GM19043 (cell line): ENCODE results near the gene PKNOX2.
A peak's percentile ranks its signal among the peaks of the same experiment; 100 is the strongest.

Source experiments
- ATAC-seq: cut with Tn5 transposase; IDR thresholded peaks from one replicate; pipeline ENCODE4 v1.9.1; 2021; ENCODE audit warnings: low read depth; ENCODE audit not compliant: unreplicated experiment

The PKNOX2 gene

DNA sequence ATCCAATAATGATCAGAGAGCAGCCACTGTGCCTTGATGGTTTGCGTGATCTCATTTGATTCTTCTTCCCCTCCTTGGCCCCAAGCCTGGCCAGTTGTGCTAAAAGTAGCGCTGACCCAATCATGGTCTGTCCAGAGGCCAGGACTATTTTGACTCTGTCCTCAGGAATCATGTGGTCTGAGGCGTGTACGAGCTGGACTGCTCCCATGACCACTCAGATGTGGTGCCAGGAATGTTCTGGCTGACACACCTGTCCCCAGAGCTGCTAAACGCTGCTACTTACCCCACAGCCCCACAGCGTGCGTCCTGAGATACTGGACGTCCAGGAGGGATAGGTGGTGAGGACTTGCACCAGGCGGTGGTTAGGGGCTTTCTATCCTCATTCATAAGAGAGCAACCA, 261.1 kb downstream of the PKNOX2 start:
- ATAC-seq, result no peak

DNA sequence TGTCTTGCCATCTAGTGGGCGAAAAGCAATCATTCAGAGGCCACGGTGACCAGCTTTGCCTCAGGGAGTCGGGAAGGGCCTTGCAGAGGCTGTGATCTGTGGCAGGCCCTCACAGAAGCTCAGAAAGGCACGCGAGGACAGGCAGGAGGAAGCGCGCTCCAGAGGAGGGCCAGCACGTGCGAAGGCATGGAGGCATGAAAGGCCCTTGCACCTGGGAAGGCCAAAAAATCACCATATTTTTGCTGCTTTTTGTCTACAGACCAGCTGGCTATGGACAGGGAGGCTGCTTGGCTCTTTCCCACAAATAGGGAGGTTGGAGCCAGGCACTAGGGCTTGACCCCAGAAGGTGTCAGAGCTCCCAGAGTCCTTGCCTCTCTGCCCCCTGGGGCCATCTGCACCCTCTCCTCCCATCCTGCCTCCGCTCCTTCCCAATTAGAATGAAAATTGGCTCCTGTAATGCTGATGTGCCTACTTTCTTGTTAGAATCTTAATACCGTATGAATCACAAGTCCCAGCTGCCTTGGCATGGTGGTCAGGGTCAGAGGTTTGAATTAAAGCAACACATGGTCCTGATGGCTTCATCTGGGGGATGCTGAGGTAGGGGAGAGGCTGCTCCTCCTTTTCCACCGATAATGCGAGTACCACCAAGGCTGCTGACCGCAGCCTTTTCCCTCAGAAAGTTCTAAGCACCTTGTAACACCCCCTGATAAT, 262.4 kb downstream of the PKNOX2 start:
- no peak for ATAC-seq

DNA sequence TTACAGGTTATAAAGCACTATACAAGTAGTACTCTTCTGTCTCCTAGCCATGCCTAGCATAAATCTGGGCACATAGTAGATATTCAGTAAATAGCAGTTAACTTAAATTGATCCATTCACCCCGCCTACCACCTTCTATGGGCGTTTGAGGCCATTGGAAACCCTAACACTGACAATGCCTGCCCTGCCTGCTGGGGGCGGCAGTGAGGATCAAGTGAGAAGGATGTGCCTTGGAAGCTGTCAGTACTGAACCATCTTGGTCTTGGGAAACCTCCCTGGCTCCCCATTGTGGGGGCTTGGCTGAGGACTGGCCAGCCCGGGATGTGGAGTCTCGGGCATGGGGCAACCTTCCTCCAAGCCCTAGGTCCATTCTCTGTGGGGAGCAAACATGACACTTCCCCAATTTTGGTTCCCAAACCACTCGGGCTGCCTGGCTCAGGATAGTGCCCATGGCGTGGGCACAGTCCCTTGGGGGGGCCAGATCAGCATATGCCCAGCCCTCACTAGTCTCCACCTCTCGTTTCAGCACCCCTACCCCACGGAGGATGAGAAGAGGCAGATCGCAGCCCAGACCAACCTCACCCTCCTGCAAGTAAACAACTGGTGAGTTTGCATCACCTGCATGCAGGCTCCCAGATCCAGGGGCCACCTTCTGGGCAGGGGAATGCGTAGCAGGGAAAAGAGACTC, 264.1 kb downstream of the PKNOX2 start:
- no peak for ATAC-seq

DNA sequence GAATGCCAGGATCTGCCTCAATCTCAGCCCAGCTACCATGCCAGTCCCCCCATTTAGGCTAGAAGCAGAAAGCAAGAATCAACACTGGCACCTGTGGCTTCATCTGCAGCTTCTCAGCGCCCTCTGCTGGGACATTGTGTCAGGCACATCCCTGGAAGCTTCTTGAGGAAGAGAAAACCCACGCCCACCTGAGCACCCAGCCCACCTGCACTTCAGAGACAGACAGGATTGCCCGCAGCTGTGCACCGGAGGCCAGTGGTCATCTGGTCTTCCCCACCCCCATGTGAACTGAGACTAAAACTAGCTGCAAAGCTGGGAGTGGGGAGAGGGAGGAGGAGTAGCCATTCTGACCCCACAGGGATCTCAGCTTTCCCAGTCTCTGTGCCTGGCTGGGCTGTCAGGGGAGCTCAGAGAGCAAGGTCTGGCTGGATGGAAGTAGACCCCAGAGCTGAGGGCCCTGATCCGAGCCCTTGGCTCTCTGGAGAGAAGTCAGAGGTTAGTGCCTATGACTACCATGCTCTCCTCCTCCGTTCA, 264.7 kb downstream of the PKNOX2 start:
- ATAC-seq, result peak; percentile 52

DNA sequence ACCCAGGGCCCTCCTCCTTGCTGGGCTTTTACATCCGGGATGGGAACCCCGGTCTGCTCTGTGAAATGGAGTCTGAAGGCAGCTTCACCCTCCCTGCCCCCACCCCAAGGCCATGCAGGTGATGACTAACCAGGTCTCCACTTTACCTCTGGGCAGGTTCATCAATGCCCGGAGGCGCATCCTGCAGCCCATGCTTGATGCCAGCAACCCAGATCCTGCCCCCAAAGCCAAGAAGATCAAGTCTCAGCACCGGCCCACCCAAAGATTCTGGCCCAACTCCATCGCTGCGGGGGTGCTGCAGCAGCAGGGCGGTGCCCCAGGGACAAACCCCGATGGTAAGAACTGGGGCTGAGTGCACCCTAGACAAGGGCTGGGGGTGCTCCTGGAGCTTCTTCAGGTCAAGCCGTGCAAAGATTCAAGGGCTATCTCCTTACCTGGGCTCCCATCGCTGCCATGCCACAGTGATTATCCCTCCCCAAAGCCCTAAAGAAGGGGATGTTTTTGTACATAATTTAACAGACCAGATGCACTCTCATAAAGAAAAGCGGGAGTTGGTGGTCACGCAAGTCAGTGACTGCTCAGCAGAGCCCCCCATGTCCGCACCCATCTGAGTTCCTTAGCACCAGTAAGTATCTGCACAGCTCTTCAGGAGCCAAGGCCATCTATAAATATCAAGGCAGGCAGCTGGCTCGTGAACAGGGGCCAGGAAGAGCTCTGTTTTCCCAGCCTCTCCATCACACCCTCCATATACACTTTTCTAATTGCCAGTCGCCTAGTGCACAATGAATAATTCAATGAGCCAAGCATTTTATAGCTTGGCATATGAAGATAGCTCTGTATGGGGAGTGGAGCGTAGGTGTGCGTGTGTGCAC, 265.5 kb downstream of the PKNOX2 start:
- no peak for ATAC-seq

DNA sequence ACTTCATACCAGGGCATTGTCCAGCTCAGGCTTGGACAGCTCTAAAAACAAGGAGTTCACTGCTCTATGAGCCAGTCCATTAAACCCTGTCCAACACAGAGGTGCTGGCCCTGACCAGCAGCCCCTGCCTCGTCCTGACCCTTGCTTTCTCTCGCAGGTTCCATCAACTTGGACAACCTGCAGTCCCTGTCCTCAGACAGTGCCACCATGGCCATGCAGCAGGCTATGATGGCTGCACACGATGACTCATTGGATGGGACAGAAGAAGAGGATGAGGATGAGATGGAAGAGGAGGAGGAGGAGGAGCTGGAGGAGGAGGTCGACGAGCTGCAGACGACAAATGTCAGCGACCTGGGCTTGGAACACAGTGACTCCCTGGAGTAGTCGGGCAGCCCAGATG, 266.5 kb downstream of the PKNOX2 start:
- ATAC-seq, result no peak

DNA sequence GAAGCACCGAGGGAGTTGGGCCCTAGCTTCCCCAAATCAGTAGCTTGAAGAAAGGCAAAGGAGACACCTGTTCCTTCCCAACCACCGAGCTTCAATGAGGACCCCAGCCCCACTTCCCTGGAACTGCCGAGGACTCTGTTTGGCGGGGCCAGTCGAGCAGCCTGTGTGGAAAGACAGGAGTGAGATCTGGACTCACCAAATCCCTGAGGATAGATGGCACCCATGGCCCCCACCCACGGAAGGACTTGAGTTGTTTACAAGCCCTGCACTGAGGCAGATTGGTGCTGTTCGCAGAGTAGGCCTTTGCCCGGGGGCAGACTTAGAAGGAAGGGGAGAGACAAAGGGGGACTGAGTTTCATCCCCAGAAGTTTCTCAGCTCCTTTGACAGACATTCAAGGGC, 266.9 kb downstream of the PKNOX2 start:
- no peak for ATAC-seq

DNA sequence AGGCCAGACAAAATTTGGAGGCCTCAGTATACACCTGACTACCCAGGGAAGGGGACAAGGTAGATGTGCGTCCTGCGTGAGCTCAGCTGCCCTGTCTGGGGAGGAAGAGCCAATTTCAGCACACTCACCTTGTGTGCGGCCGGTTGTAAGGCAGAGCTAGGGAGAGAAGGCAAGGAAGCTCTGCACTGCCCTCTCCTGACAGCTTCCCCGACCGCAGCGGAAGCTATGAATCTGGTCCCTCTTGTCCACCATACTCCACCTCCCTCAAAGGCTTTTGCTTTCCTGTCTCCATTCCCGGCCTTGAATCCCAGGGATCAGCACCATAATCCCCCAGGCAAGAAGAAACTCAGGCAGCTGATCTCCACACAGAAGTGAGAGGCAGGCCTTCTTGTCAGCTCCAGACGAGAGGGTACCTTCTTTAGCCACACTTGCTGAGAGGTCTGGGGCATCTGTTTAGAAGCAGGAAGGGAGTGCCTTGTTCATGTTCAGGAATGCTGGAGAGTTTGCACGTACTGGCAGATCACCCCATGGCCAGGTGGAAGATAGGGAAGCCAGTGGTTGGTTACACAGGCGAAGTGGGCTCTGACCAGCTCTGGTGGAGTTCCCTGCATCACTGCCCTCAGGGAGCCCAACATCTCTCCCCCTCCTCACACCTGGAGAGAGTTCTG, 269.0 kb downstream of the PKNOX2 start:
- peak; percentile 70 for ATAC-seq

DNA sequence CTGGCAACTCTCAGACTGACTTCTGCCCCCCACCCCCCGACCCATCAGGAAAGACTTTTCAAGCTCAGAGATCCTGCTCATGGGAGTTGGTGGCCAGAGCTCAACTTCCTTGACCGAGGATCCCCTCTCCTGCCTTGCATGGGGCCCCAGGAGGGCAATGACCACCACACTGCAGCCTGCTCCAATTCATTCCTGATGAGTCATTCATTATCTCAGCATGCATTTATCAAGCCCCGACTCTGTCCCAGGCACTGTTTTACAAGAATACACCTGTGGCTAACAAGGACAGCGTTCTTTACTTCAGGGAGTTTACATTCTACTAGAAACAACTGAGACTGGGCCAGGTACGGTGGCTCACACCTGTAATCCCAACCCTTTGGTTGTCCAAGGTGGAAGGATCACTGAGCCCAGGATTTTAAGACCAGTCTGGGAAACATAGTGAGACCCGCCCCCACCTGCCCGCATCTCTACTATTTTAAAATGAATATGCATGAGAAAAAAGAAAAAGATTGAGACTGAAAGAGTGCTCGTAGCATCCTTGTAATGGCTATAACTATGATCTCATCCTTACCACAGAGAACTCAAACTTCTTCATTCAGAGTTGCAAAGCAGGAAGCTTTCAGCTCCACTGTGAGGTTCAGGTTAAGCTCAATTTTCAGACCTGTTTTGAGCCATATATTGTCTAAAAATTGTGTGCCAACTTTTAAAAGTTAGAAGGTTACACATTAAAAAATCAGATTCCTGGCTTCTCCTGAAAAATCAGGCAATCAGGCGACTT, 271.1 kb downstream of the PKNOX2 start:
- no peak for ATAC-seq

DNA sequence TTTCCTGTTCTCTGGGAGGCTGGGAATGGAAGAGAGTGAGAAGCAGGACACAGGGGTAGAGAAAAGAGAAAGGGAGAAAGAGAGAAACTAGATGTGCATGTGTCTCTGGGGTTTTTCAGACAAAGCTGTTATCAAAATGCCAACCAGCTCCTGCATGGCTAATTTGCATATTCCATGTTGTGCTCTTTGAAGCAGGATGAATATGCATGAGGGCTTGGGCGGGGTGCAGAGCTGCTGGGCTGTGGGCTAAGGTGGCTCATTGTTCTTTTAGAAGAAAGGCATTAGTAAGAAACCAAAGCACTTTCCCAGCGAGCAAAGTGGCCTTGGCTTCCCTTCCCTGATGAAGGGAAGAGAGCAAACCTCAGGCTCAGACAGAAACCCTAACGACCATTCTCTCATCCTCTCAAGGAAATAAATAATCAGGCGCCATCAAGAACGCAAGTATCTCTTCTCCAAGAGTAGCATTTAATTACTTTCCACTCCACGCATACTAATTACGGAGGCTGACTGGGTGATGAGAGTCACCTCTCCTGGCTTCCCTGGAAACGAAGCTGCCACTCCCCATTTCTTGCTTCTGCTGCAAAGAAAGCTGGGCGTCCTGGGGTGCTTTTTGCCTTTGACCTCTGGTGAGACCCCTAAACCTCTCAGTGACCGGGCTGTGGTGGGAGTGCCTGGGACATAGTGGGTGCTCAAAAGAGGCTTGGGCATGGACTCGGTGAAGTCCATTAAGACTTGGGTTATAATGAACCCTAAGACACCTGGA, 277.3 kb downstream of the PKNOX2 start:
- ATAC-seq, result no peak

DNA sequence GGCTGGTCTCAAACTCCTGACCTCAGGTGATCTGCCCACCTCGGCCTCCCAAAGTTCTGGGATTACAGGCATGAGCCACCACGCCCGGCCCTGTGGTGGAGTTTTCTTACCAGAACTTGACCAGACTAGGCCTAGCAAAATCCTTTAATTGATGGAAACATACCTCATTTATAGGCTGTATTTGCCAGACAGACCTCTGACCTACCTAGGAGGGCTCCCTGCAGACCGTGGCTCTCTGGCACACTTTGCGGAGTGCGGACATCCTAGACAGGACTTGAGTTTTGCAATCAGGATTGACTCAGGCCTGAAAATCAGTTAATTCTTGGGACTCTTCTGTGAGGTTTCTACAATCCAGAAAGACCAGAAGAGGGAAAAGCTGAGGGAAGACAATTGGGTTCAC, 278.4 kb downstream of the PKNOX2 start:
- no peak for ATAC-seq

DNA sequence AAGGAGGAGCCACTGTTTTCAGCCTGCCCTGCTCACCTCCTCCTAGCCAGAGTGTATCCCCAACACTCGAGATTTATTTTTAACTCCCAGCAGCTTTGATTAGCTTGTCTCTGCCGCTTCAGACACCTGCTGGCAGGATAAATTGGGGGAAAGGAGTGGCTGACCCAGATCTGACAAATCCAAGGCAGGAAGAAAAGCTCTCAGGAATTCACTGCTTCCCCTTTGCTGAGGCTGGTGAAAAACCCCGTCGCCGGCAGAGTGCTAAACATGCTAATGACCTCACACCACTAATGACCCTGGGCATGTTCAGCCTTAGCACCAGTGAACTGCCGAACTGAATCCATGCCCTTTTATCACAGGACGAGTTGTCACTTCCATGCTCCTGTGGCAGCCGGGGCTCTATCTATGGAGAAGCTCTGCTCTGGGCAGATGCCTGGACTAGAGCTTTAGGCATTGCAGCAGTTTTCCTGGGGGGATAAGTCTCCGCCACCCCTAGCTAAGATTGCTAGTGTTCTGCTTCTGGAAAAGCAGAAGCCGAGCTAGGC, 279.3 kb downstream of the PKNOX2 start:
- no peak for ATAC-seq

DNA sequence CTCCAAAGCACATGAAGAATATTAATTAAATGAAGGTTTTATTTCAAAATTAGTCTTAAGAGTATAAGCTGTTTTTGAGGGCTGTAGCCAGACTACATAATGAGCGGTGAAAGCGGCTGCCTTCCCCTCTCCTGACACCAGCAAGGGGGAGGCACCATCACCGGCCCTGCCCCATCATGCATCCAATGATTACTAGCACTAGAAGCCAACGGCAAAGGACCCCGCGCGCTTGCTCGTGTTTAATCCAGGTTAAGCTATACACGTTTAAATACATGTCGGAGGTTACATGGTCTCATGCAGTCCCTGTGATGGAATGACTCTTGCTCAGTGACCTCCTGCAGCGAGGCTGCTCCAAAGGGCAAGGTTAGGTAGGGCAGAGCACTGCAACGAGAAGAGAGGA, 281.2 kb downstream of the PKNOX2 start:
- no peak for ATAC-seq

DNA sequence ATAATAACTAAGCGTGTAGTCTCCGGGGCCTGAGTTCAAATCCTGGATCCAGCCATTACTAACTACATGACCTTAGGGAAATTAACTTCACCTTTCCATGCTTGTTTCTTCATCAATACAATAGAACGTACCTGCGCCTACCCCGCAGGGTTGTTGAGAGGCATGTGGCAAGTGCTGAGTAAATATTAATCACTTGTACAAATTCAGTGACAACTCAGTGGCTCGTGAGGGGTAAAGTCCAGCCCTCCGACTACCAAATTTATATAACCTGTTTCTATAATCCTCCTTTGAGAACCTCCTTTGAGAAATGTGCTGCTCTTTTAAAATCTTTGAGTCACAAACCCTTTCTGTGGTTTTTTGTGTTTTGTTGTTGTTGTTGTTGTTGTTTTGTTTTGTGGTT, 281.7 kb downstream of the PKNOX2 start:
- no peak for ATAC-seq

DNA sequence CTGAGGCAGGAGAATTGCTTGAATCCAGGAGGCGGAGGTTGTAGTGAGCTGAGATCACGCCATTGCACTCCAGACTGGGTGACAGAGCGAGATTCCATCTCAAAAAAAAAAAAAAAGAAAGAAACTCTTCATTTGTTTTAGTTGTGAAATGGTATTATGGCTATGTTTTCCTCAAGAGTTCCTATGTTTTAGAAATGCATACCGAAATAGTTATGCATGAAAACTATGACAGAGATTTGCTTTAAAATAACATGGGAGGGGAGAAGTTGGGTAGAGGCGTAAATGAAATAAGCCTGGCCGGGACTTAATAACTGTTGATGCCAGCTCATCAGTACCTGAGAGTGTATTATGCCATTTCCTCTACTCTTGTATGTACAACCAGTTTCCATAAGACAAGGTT, 283.2 kb downstream of the PKNOX2 start:
- no peak for ATAC-seq

DNA sequence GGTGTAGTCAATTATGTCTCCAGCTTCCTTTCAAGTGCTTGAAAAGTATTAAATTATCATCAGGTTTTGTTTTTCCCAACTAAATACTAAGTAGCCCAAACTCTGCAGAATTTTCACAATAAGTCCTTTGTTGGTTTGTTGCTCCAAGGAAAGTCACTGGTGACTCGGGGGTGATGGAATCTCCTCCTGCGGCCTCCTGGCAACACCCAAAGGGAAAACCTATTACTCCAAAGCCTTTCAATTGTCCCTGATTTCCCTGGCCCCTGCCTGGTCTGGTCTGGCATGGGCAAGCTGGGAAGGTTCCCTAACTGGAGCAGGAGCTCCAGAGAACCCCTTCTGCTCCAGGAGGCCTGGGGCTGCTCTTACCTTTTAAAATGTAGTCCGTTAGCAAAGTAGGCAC, 283.6 kb downstream of the PKNOX2 start:
- ATAC-seq, result no peak

DNA sequence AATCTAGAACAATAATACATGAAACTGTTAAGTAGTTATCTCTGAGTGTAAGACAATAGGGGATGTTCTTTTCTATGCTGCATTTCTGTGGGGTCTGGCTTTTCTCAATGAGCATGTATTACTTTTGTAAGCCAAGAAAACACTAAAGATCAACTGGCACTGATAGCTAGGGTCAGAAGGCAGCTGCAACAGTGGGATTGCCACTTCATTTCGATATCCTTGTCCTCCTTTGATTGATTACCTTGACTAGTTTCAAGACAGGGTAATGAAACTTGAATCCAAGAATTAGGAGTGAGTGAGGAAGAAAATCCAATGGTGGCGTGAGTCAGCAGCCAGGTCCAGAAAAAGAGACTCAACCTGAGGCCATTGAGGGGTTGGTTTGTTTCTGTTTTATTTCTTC, 285.0 kb downstream of the PKNOX2 start:
- ATAC-seq, result no peak

DNA sequence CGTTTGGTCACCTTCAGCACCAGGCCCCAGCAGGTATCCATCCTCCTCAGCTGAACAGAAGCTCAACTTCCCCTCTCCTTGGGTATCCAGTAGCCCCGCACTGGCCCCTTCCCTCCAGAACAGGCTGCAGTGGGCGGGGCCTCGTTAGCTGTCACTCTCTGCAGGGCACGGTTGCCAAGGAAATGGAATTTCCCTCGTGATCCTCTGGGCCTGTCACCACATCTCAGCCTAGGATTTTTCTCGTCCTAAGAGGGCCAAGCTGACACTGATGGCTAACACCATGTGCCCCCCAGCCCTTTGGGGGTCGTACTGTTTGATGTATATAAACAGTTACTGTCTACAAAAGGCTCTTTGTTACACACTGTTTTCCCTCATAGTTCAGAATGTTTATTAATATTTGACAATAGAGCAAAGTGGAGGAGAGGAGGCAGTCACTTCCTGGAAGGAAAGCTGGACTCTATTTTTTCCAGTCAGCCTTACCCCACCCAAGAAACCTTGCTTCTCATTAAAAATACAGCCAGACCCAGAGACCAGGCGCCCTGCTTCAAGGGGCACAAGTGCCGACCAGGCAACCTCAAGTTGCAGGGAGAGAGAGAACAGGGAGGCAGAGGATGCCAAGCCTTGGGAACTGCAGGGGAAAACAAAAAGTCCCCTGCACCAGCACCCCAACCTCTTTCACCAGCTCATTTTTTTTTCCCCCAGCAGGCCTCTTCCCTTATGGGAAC, 287.0 kb downstream of the PKNOX2 start:
- peak; percentile 66 for ATAC-seq
